Caco-2 (cell line): ENCODE results near the gene ASTN2. TPM values are rescaled to one million over a fixed set of nuclear protein-coding genes. Genes with fewer than 3 reads are reported as not detected.

Experiments used
- BruUV-seq: library from RNA; stranded (reverse); fragments of 400-500 nt; replicated peaks from 2 replicates; lab custom pipeline; 2021; lab: Mats Ljungman, UMichigan
- CTCF ChIA-PET: fragments of 300-600 bp; sonication (Branson Sonifier 250); formaldehyde crosslinking; loops from one replicate; lab custom pipeline; 2022; ENCODE audit warnings: antibody characterized with exemption; lab: Charles Lee
- POLR2A ChIA-PET: fragments of 300-600 bp; sonication (Branson Sonifier 250); formaldehyde crosslinking; loops from one replicate; lab custom pipeline; 2022; ENCODE audit warnings: antibody characterized with exemption; lab: Charles Lee
- DNase-seq, 2 experiments: peaks; one replicate each; pipeline versions ENCODE4 v3.0.0 to v3.0.0-alpha.2; 2020 to 2022
- H3K27me3 ChIP-seq: replicated peaks from 2 replicates; pipeline ENCODE4 v1.6.0; 2011; ENCODE audit warnings: low read length; ENCODE audit not compliant: control insufficient read depth, insufficient read depth
- H3K36me3 ChIP-seq: 2 replicates; pipeline ENCODE4 v1.5.1; 2011; ENCODE audit warnings: low read length; ENCODE audit not compliant: control insufficient read depth, insufficient read depth
- H3K4me1 ChIP-seq: fragments of 250-450 bp; sonication (Bioruptor Pico); 2 replicates; pipeline ENCODE4 v1.5.1; 2020; ENCODE audit warnings: mild to moderate bottlenecking
- H3K4me3 ChIP-seq: 2 replicates; pipeline ENCODE4 v1.5.1; 2011; ENCODE audit warnings: low read depth, mild to moderate bottlenecking, control low read depth, low read length
- H3K9me3 ChIP-seq: fragments of 250-450 bp; sonication (Bioruptor Pico); 2 replicates; pipeline ENCODE4 v1.5.1; 2020; ENCODE audit warnings: mild to moderate bottlenecking, moderate library complexity
- H3K27ac Mint-ChIP-seq: one replicate; pipeline ENCODE4 v1.8.0; 2022; ENCODE audit warnings: mixed read lengths; ENCODE audit not compliant: unreplicated experiment
- H3K27me3 Mint-ChIP-seq: one replicate; pipeline ENCODE4 v1.8.0; 2022; ENCODE audit warnings: mixed read lengths; ENCODE audit not compliant: insufficient read depth, unreplicated experiment
- H3K36me3 Mint-ChIP-seq: one replicate; pipeline ENCODE4 v1.8.0; 2022; ENCODE audit warnings: mild to moderate bottlenecking, mixed read lengths; ENCODE audit not compliant: insufficient read depth, unreplicated experiment
- H3K4me1 Mint-ChIP-seq: one replicate; pipeline ENCODE4 v1.8.0; 2022; ENCODE audit warnings: low read depth, mixed read lengths; ENCODE audit not compliant: unreplicated experiment
- H3K4me3 Mint-ChIP-seq: one replicate; pipeline ENCODE4 v1.8.0; 2022; ENCODE audit warnings: mild to moderate bottlenecking, moderate library complexity, mixed read lengths; ENCODE audit not compliant: unreplicated experiment
- H3K9me3 Mint-ChIP-seq: one replicate; pipeline ENCODE4 v1.8.0; 2022; ENCODE audit warnings: mixed read lengths; ENCODE audit not compliant: unreplicated experiment
- CTCF ChIP-seq, 2 experiments: fragments of 200-600 bp in 1 of 2; IDR thresholded peaks; 1 replicate in 1 of 2; 2 replicates in 1 of 2; pipeline versions ENCODE4 v1.5.1 to v1.8.0; 2011 to 2022; ENCODE audit warnings: antibody characterized with exemption in 1 of 2, control low read depth in 1 of 2, inconsistent platforms in 1 of 2, low read depth in 1 of 2, low read length in 1 of 2, mild to moderate bottlenecking in 1 of 2, moderate library complexity in 1 of 2; ENCODE audit not compliant: insufficient read depth in 1 of 2, severe bottlenecking in 1 of 2, unreplicated experiment in 1 of 2
- intact Hi-C: fragments of 100-400 bp; cut with micrococcal nuclease; formaldehyde crosslinking; loops from one replicate; pipeline ENCODE4 v1.10.0; 2022; ENCODE audit not compliant: unreplicated experiment
- total RNA-seq: library from RNA; stranded (reverse); gene quantifications from 2 replicates; pipeline ENCODE4 v1.2.3, GENCODE V29; 2022

ASTN2 gene
- total RNA-seq, 1 experiment from 2014 or later: 12.7 TPM

GRCh38 chr9:116929621-116930020, 485.2 kb downstream of the ASTN2 start:
- TF ChIP-seq CTCF (IDR thresholded peaks at IDR 0.05; ENCODE audit: insufficient read depth in 1 of 2, low read depth in 1 of 2, low read length in 1 of 2, severe bottlenecking in 1 of 2, unreplicated experiment in 1 of 2): no peak
- Histone ChIP-seq H3K36me3 (no peaks in the 10 kb centered on the region), H3K9me3 (no peaks in the 10 kb centered on the region), H3K27me3 (no peaks in the 10 kb centered on the region), H3K4me1 (peaks cover 8% of the 10 kb centered on the region; the same call in 1 of the 2 replicates), H3K4me3 (no peak overlapping the region)
- BruUV-seq: no TSS peak
- no peak overlapping the region for H3K27ac Mint-ChIP-seq
- peaks cover 12% of the 10 kb centered on the region for H3K4me1 Mint-ChIP-seq
- intact Hi-C loops: no loop called here
- no peaks in the 10 kb centered on the region for H3K9me3 Mint-ChIP-seq
- H3K36me3 Mint-ChIP-seq: no peaks in the 10 kb centered on the region
- ChIA-PET CTCF (no interaction called here), POLR2A (no interaction called here)
- no peak for DNase-seq
- H3K4me3 Mint-ChIP-seq: no peak overlapping the region
- H3K27me3 Mint-ChIP-seq: peaks cover 7% of the 10 kb centered on the region

- H3K36me3 Mint-ChIP-seq: no peaks in the 10 kb centered on the region
- no peak overlapping the region for H3K4me3 ChIP-seq
- TF ChIP-seq CTCF (IDR thresholded peaks at IDR 0.05; ENCODE audit: insufficient read depth in 1 of 2, low read depth in 1 of 2, low read length in 1 of 2, severe bottlenecking in 1 of 2, unreplicated experiment in 1 of 2): no peak
- peaks cover 7% of the 10 kb centered on the region for H3K27me3 Mint-ChIP-seq
- no peak for DNase-seq
- ChIA-PET CTCF (no interaction called here), POLR2A (no interaction called here)
- H3K9me3 ChIP-seq: no peaks in the 10 kb centered on the region
- intact Hi-C loops: no loop called here
- no peaks in the 10 kb centered on the region for H3K27me3 ChIP-seq
- H3K4me1 ChIP-seq: peaks cover 8% of the 10 kb centered on the region; the same call in 1 of the 2 replicates
- no peaks in the 10 kb centered on the region for H3K9me3 Mint-ChIP-seq
- peaks cover 12% of the 10 kb centered on the region for H3K4me1 Mint-ChIP-seq
- no peak overlapping the region for H3K4me3 Mint-ChIP-seq
- no TSS peak for BruUV-seq
- H3K36me3 ChIP-seq: no peaks in the 10 kb centered on the region
- no peak overlapping the region for H3K27ac Mint-ChIP-seq
Observed at GRCh38 chr9:116928884-116929283, 486.0 kb downstream of the ASTN2 start.

GRCh38 chr9:116928289-116928688, 486.6 kb downstream of the ASTN2 start:
- intact Hi-C loops: no loop called here

More at GRCh38 chr9:116928289-116928688, 486.6 kb downstream of the ASTN2 start:
- peaks cover 8% of the 10 kb centered on the region; the same call in 1 of the 2 replicates for H3K4me1 ChIP-seq
- Mint-ChIP-seq H3K36me3 (no peaks in the 10 kb centered on the region), H3K27me3 (peaks cover 7% of the 10 kb centered on the region), H3K27ac (no peak overlapping the region), H3K4me3 (no peak overlapping the region), H3K4me1 (peaks cover 12% of the 10 kb centered on the region), H3K9me3 (no peaks in the 10 kb centered on the region)
- no peak for DNase-seq
- ChIA-PET CTCF (interaction anchor here (0.5 kb wide), 1 partner anchor 559 kb away, joined by 3 read pairs; no protein-coding TSS in a partner anchor), POLR2A (no interaction called here)
- no peaks in the 10 kb centered on the region for H3K9me3 ChIP-seq
- H3K27me3 ChIP-seq: no peaks in the 10 kb centered on the region
- no peaks in the 10 kb centered on the region for H3K36me3 ChIP-seq
- no TSS peak for BruUV-seq
- H3K4me3 ChIP-seq: no peak overlapping the region
- TF ChIP-seq CTCF (IDR thresholded peaks at IDR 0.05; ENCODE audit: insufficient read depth in 1 of 2, low read depth in 1 of 2, low read length in 1 of 2, severe bottlenecking in 1 of 2, unreplicated experiment in 1 of 2): no peak
